Measurements from ENCODE around the gene GFOD1.
A peak's percentile ranks its signal among the peaks of the same experiment; 100 is the strongest.
"Not testable (repeated sequence)": the region's sequence is repeated elsewhere in the genome, so short reads cannot be mapped to it uniquely, and the experiment has no call there.

The GFOD1 gene

DNA sequence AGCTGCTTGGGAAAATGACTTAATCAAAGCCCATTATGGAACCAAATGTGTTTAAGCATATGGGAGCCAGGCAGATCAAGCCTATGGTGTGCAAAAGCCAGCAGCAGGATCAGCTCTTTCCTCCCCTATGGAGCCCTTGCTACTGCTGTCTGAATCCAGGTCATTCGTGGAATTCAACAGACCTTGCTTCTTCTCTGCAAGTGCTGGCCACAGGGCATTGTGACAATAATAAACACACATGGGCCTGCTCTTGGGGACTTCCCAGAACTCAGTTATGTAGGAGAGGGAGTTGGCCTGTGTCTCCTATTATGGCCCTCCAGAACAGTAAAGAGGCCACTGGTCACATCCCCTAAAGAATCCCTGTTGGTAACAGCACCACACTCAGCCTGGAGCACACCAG lies 18.6 kb downstream of the GFOD1 start:
- Histone ChIP-seq H3K36me3 (ENCODE audit: control insufficient read depth, low read depth, low read length) (no peaks in the 10 kb centered on the region), H3K27me3 (ENCODE audit: control insufficient read depth, insufficient read depth, low read length) (no peaks in the 10 kb centered on the region), H3K4me1 (ENCODE audit: control insufficient read depth, low read depth, low read length) (peaks cover 20% of the 10 kb centered on the region), H3K9me3 (ENCODE audit: control insufficient read depth, low read depth, low read length) (no peaks in the 10 kb centered on the region), H3K9ac (ENCODE audit: low read length) (no peak overlapping the region), H3K4me3 (ENCODE audit: low read length) (no peak overlapping the region), H3K27ac (ENCODE audit: low read length) (no peak overlapping the region)

DNA sequence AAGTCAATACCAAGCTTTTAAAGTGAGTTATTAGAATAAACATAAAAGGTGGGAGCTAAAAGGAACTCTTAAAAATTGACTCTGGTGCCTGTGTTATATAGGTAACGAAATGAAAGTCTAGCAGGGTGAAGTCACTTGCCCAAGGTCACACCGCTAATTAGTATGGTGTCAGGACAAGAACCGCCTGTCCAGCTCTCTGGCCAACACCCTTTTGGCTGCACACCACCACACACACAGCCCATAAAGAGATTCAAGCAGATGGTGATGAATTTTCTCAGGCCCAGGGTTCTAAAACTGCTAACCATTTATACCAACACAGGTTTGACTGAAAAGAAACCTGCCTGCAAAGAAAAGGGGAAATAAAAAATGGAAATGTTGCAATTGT lies 20.2 kb downstream of the GFOD1 start:
- no peaks in the 10 kb centered on the region for H3K36me3 ChIP-seq (ENCODE audit: control insufficient read depth, low read depth, low read length)
- no peak overlapping the region for H3K9ac ChIP-seq (ENCODE audit: low read length)
- H3K27me3 ChIP-seq (ENCODE audit: control insufficient read depth, insufficient read depth, low read length), result no peaks in the 10 kb centered on the region
- H3K9me3 ChIP-seq (ENCODE audit: control insufficient read depth, low read depth, low read length), result no peaks in the 10 kb centered on the region
- no peak overlapping the region for H3K4me3 ChIP-seq (ENCODE audit: low read length)
- no peak overlapping the region for H3K27ac ChIP-seq (ENCODE audit: low read length)
- peaks cover 31% of the 10 kb centered on the region for H3K4me1 ChIP-seq (ENCODE audit: control insufficient read depth, low read depth, low read length)

- Histone ChIP-seq H3K36me3 (ENCODE audit: control insufficient read depth, low read depth, low read length) (no peaks in the 10 kb centered on the region), H3K27me3 (ENCODE audit: control insufficient read depth, insufficient read depth, low read length) (no peaks in the 10 kb centered on the region), H3K4me3 (ENCODE audit: low read length) (no peak overlapping the region), H3K4me1 (ENCODE audit: control insufficient read depth, low read depth, low read length) (peaks cover 38% of the 10 kb centered on the region), H3K27ac (ENCODE audit: low read length) (no peak overlapping the region), H3K9me3 (ENCODE audit: control insufficient read depth, low read depth, low read length) (no peaks in the 10 kb centered on the region), H3K9ac (ENCODE audit: low read length) (no peak overlapping the region)
These were observed 20.8 kb downstream of the GFOD1 start for GRCh38 chr6:13466304-13467215.

DNA sequence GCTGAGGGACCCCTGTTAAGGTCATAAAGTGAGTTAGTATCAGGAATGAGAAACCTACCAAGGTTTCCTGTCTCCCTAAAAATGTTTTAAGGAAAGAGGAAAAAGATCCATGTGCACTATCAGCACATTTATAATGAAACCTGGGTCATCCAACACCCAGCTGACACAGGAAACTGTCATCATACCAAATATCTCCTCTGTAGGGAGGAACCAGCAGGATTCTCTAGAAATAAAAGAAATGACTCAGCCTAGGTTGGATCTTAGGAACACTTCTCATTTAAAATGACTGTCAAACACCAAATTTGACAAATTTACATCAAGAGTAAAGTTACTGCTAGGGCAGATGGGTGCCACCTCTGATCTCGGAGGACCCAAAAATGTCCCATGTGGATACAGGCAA lies 21.7 kb downstream of the GFOD1 start:
- H3K4me3 ChIP-seq (ENCODE audit: low read length), result no peak overlapping the region
- peaks cover 36% of the 10 kb centered on the region for H3K4me1 ChIP-seq (ENCODE audit: control insufficient read depth, low read depth, low read length)
- no peaks in the 10 kb centered on the region for H3K27me3 ChIP-seq (ENCODE audit: control insufficient read depth, insufficient read depth, low read length)
- H3K9ac ChIP-seq (ENCODE audit: low read length), result no peak overlapping the region
- H3K9me3 ChIP-seq (ENCODE audit: control insufficient read depth, low read depth, low read length), result no peaks in the 10 kb centered on the region
- no peaks in the 10 kb centered on the region for H3K36me3 ChIP-seq (ENCODE audit: control insufficient read depth, low read depth, low read length)
- H3K27ac ChIP-seq (ENCODE audit: low read length), result no peak overlapping the region

GRCh38 chr6:13463941-13464340 lies 23.5 kb downstream of the GFOD1 start:
- no peak overlapping the region for H3K9ac ChIP-seq (ENCODE audit: low read length)
- H3K27me3 ChIP-seq (ENCODE audit: control insufficient read depth, insufficient read depth, low read length), result no peaks in the 10 kb centered on the region
- H3K36me3 ChIP-seq (ENCODE audit: control insufficient read depth, low read depth, low read length), result no peaks in the 10 kb centered on the region
- H3K4me1 ChIP-seq (ENCODE audit: control insufficient read depth, low read depth, low read length), result peaks cover 27% of the 10 kb centered on the region
- H3K9me3 ChIP-seq (ENCODE audit: control insufficient read depth, low read depth, low read length), result no peaks in the 10 kb centered on the region
- no peak overlapping the region for H3K27ac ChIP-seq (ENCODE audit: low read length)
- H3K4me3 ChIP-seq (ENCODE audit: low read length), result no peak overlapping the region

GRCh38 chr6:13463328-13463717 lies 24.1 kb downstream of the GFOD1 start:
- no peak overlapping the region for H3K4me3 ChIP-seq (ENCODE audit: low read length)
- no peak overlapping the region for H3K27ac ChIP-seq (ENCODE audit: low read length)
- H3K27me3 ChIP-seq (ENCODE audit: control insufficient read depth, insufficient read depth, low read length), result no peaks in the 10 kb centered on the region
- H3K9ac ChIP-seq (ENCODE audit: low read length), result no peak overlapping the region
- H3K9me3 ChIP-seq (ENCODE audit: control insufficient read depth, low read depth, low read length), result no peaks in the 10 kb centered on the region
- H3K36me3 ChIP-seq (ENCODE audit: control insufficient read depth, low read depth, low read length), result no peaks in the 10 kb centered on the region
- H3K4me1 ChIP-seq (ENCODE audit: control insufficient read depth, low read depth, low read length), result peaks cover 27% of the 10 kb centered on the region

DNA sequence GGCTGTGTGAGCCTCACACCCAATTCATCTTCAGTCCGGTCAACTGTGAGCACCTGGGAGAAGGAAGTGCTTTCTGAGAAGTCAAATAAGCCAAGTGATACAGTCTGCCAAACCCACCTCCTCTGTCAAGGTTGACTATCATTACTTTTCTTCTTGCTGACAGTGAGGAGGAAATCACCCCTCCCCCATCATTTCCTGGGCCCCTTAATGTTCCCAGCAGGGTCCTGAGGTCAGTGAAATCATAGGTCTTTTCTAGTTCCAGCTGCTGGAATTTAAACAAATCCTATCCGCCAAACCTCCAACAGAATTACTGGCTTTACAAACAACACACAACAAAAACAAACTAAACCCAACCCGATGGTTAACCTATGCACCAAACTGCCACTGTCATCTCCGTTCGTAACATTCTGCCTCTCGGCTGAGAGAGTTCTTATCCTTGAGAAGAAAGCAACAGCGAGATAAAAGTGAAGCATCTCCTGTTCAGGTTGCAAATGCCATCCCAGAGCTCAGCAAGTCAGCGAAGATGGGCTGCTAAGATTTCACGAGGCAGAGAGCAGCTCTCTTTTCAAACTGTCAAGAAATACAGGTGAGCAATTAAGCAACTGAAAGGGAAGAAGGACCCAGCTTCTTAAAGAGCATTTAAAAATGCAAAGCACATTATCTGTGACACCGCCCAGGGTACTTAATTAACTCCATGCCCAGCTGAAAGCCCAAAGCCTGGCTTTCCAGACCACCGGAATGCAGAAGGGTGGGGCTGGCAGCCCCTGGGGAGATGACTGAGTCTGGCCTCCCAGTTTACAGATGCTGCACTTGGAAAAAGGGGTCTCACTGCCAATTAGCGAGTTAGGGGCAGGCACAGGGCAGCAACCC lies 24.7 kb downstream of the GFOD1 start:
- Histone ChIP-seq H3K9ac (ENCODE audit: low read length) (no peak overlapping the region), H3K36me3 (ENCODE audit: control insufficient read depth, low read depth, low read length) (no peaks in the 10 kb centered on the region), H3K4me3 (ENCODE audit: low read length) (peak overlapping the region; percentile 19), H3K27ac (ENCODE audit: low read length) (no peak overlapping the region), H3K9me3 (ENCODE audit: control insufficient read depth, low read depth, low read length) (no peaks in the 10 kb centered on the region), H3K4me1 (ENCODE audit: control insufficient read depth, low read depth, low read length) (peaks cover 27% of the 10 kb centered on the region), H3K27me3 (ENCODE audit: control insufficient read depth, insufficient read depth, low read length) (no peaks in the 10 kb centered on the region)

DNA sequence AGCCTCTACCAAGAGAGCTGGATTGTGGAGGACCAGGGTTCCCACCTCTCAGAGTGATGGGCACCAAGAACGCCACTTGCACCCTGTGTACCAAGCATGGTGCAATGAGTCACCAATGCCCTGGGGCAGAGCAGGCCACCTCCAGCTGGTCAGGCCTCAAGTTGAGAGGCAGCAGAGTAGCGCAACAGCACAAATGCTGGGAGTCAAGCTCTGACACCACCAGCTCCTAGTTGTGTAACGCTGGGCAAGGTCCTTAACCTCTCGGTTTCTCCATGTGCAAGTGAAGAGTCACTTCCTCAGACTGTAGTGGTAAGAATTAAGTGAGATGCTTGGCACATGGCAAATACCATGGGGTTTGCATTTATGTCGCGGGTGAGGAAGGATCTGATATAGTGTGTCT lies 25.6 kb downstream of the GFOD1 start:
- Histone ChIP-seq H3K36me3 (ENCODE audit: control insufficient read depth, low read depth, low read length) (no peaks in the 10 kb centered on the region), H3K27ac (ENCODE audit: low read length) (no peak overlapping the region), H3K4me3 (ENCODE audit: low read length) (no peak overlapping the region), H3K4me1 (ENCODE audit: control insufficient read depth, low read depth, low read length) (peaks cover 27% of the 10 kb centered on the region), H3K9me3 (ENCODE audit: control insufficient read depth, low read depth, low read length) (no peaks in the 10 kb centered on the region), H3K27me3 (ENCODE audit: control insufficient read depth, insufficient read depth, low read length) (no peaks in the 10 kb centered on the region), H3K9ac (ENCODE audit: low read length) (no peak overlapping the region)

DNA sequence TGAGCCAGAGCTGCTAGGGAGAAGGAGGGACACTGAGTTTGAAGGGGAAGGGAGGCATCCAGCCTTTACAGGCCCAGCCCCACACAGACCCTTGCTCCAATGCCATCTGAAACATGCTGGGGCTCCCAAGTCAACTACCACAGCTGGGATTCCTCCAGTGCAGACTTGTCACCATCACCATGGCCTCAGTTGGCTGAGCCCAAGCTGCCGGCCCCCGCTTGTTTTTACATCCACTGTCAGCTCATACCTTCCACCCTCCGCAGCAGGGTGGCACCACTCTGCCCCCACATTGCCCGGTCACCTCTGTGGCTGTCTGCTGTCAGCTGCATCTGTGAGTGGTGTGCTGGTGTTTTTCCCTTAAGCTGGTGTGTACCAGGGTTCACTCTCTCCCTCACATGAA lies 26.1 kb downstream of the GFOD1 start:
- Histone ChIP-seq H3K27me3 (ENCODE audit: control insufficient read depth, insufficient read depth, low read length) (no peaks in the 10 kb centered on the region), H3K4me3 (ENCODE audit: low read length) (no peak overlapping the region), H3K4me1 (ENCODE audit: control insufficient read depth, low read depth, low read length) (peaks cover 27% of the 10 kb centered on the region), H3K27ac (ENCODE audit: low read length) (no peak overlapping the region), H3K9me3 (ENCODE audit: control insufficient read depth, low read depth, low read length) (no peaks in the 10 kb centered on the region), H3K9ac (ENCODE audit: low read length) (no peak overlapping the region), H3K36me3 (ENCODE audit: control insufficient read depth, low read depth, low read length) (no peaks in the 10 kb centered on the region)

DNA sequence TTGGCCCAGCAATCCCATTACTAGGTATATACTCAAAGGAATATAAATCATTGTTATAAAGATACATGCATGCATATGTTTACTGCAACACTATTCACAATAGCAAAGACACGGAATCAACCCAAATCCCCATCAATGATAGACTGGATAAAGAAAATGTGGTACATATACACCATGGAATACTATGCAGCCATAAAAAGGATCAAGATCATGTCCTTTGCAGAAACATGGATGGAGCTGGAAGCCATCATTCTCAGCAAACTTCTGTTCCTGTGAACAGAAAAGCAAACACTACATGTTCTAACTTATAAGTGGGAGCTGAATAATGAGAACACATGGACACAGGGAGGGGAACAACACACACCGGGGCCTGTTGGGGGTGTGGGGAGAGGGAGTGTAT lies 27.1 kb downstream of the GFOD1 start:
- not testable (repeated sequence) for H3K4me3 ChIP-seq (ENCODE audit: low read length); H3K36me3 ChIP-seq (ENCODE audit: control insufficient read depth, low read depth, low read length); H3K27me3 ChIP-seq (ENCODE audit: control insufficient read depth, insufficient read depth, low read length); H3K9ac ChIP-seq (ENCODE audit: low read length); H3K27ac ChIP-seq (ENCODE audit: low read length); H3K9me3 ChIP-seq (ENCODE audit: control insufficient read depth, low read depth, low read length)
- peaks cover 21% of the 10 kb centered on the region for H3K4me1 ChIP-seq (ENCODE audit: control insufficient read depth, low read depth, low read length)

DNA sequence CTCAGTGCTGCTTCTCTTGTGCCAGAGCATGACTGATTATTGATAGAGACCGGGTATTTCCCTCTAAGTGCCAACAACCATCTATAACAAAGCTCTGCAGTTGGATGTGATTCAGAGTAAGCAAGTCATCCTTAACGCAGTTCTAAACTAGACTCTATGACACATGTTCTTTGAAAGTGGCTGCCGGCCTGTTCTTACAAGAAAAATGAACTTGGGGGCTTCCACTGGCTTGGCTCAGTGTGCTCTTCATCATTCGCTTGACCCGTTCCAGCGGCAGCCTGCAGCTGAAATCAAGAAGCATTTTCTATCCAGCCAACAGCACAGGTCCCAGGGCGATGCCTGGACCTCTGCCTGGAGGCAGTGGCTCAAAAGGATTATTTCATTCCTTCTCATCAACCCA lies 29.8 kb downstream of the GFOD1 start:
- Histone ChIP-seq H3K27ac (ENCODE audit: low read length) (no peak overlapping the region), H3K4me1 (ENCODE audit: control insufficient read depth, low read depth, low read length) (peaks cover 10% of the 10 kb centered on the region), H3K9ac (ENCODE audit: low read length) (no peak overlapping the region)

More for the DNA sequence above, 29.8 kb downstream of the GFOD1 start:
- no peaks in the 10 kb centered on the region for H3K9me3 ChIP-seq (ENCODE audit: control insufficient read depth, low read depth, low read length)
- H3K4me3 ChIP-seq (ENCODE audit: low read length), result no peak overlapping the region
- no peaks in the 10 kb centered on the region for H3K27me3 ChIP-seq (ENCODE audit: control insufficient read depth, insufficient read depth, low read length)
- H3K36me3 ChIP-seq (ENCODE audit: control insufficient read depth, low read depth, low read length), result no peaks in the 10 kb centered on the region
